HFFc6 (cell line): ENCODE data around the gene RGS6. TPM values are rescaled to one million over a fixed set of nuclear protein-coding genes. Genes with fewer than 3 reads are reported as not detected.

Experiments
- DNase-seq: peaks from one replicate; pipeline ENCODE4 v3.0.0-alpha.2; 2018
- H3K27ac Mint-ChIP-seq: 2 replicates; pipeline ENCODE4 v1.8.0; 2020; ENCODE audit warnings: mild to moderate bottlenecking, mixed read lengths
- H3K27me3 Mint-ChIP-seq: 2 replicates; pipeline ENCODE4 v1.8.0; 2021; ENCODE audit warnings: mild to moderate bottlenecking, moderate library complexity, mixed read lengths; ENCODE audit not compliant: insufficient read depth
- H3K36me3 Mint-ChIP-seq: 2 replicates; pipeline ENCODE4 v1.8.0; 2021; ENCODE audit warnings: low read depth, mixed read lengths
- H3K4me1 Mint-ChIP-seq: 2 replicates; pipeline ENCODE4 v1.8.0; 2020; ENCODE audit warnings: low read depth, mixed read lengths
- H3K4me3 Mint-ChIP-seq: 2 replicates; pipeline ENCODE4 v1.8.0; 2020; ENCODE audit warnings: mild to moderate bottlenecking, moderate library complexity, mixed read lengths
- H3K9me3 Mint-ChIP-seq: 2 replicates; pipeline ENCODE4 v1.8.0; 2020; ENCODE audit warnings: mild to moderate bottlenecking, mixed read lengths
- CTCF ChIP-seq: fragments of 200-600 bp; sonication (generic); IDR thresholded peaks from 2 replicates; pipeline ENCODE4 v1.5.0; 2021; ENCODE audit warnings: antibody characterized with exemption, mild to moderate bottlenecking
- total RNA-seq, 6 experiments: library from RNA; stranded (reverse); fragmentation: NEBNext Ultra II Directional; extraction: Animal tissue kit (Norgen Biotek cat#: 25700); gene quantifications; 2 replicates in 1 of 6; 3 replicates in 5 of 6; pipeline ENCODE4 v1.2.3, GENCODE V29; 2021

Gene RGS6
- total RNA-seq, 6 experiments from 2014 or later, result not detected

GRCh38 chr14:72540836-72541235, 608.6 kb downstream of the RGS6 start:
- DNase-seq, result no peak
- no peaks in the 10 kb centered on the region for H3K36me3 Mint-ChIP-seq
- H3K27me3 Mint-ChIP-seq, result peaks cover 5% of the 10 kb centered on the region
- H3K4me1 Mint-ChIP-seq, result peaks cover 5% of the 10 kb centered on the region; the same call in 1 of the 2 replicates
- no peak overlapping the region for H3K27ac Mint-ChIP-seq
- no peak for TF ChIP-seq CTCF
- no peaks in the 10 kb centered on the region for H3K9me3 Mint-ChIP-seq
- no peak overlapping the region for H3K4me3 Mint-ChIP-seq

GRCh38 chr14:72541546-72541945, 609.3 kb downstream of the RGS6 start:
- no peak for DNase-seq
- no peak overlapping the region for H3K27ac Mint-ChIP-seq

GRCh38 chr14:72543341-72543740, 611.1 kb downstream of the RGS6 start:
- Mint-ChIP-seq H3K9me3 (no peaks in the 10 kb centered on the region), H3K27me3 (peaks cover 2% of the 10 kb centered on the region), H3K36me3 (no peaks in the 10 kb centered on the region), H3K4me3 (no peak overlapping the region), H3K27ac (no peak overlapping the region), H3K4me1 (peaks cover 6% of the 10 kb centered on the region)
- DNase-seq, result no peak
- TF ChIP-seq CTCF, result no peak

More at GRCh38 chr14:72541546-72541945, 609.3 kb downstream of the RGS6 start:
- Mint-ChIP-seq H3K36me3 (no peaks in the 10 kb centered on the region), H3K4me1 (peaks cover 6% of the 10 kb centered on the region; the same call in 1 of the 2 replicates), H3K4me3 (no peak overlapping the region), H3K27me3 (peaks cover 5% of the 10 kb centered on the region), H3K9me3 (no peaks in the 10 kb centered on the region)
- no peak for TF ChIP-seq CTCF

GRCh38 chr14:72544615-72545387, 612.6 kb downstream of the RGS6 start:
- DNase-seq, result no peak
- H3K27ac Mint-ChIP-seq, result no peak overlapping the region
- peaks cover 2% of the 10 kb centered on the region for H3K27me3 Mint-ChIP-seq
- TF ChIP-seq CTCF, result no peak
- H3K36me3 Mint-ChIP-seq, result no peaks in the 10 kb centered on the region
- H3K9me3 Mint-ChIP-seq, result no peaks in the 10 kb centered on the region
- H3K4me3 Mint-ChIP-seq, result no peak overlapping the region
- H3K4me1 Mint-ChIP-seq, result peaks cover 16% of the 10 kb centered on the region

GRCh38 chr14:72545411-72546311, 613.4 kb downstream of the RGS6 start:
- Mint-ChIP-seq H3K9me3 (no peaks in the 10 kb centered on the region), H3K4me3 (no peak overlapping the region), H3K27ac (no peak overlapping the region), H3K27me3 (peaks cover 1% of the 10 kb centered on the region; the same call in 1 of the 2 replicates), H3K4me1 (peaks cover 16% of the 10 kb centered on the region), H3K36me3 (no peaks in the 10 kb centered on the region)
- no peak for DNase-seq
- TF ChIP-seq CTCF, result no peak
